Smooth muscle cell (in vitro differentiated cells): ENCODE data around the gene CD274. TPM values are rescaled to one million over a fixed set of nuclear protein-coding genes. Genes with fewer than 3 reads are reported as not detected.
"Not testable (repeated sequence)": the region's sequence is repeated elsewhere in the genome, so short reads cannot be mapped to it uniquely, and the experiment has no call there.

Experiments
- DNase-seq: peaks from one replicate; lab custom pipeline; 2025; ENCODE audit not compliant: unreplicated experiment; lab: John Stamatoyannopoulos, UW
- H2AFZ ChIP-seq: fragments of 200-600 bp; sonication (generic); 2 replicates; pipeline ENCODE4 v1.6.0; 2016; ENCODE audit warnings: antibody characterized with exemption, low read depth, mild to moderate bottlenecking
- H3F3A ChIP-seq: fragments of 200-600 bp; sonication (generic); 2 replicates; pipeline ENCODE4 v1.6.0; 2017; ENCODE audit warnings: antibody characterized with exemption, low read depth
- H3K27ac ChIP-seq: fragments of 200-600 bp; sonication (generic); 2 replicates; pipeline ENCODE4 v1.5.1; 2016; ENCODE audit warnings: low read depth, mild to moderate bottlenecking
- H3K27me3 ChIP-seq: fragments of 200-600 bp; sonication (generic); 2 replicates; pipeline ENCODE4 v1.6.1; 2016; ENCODE audit warnings: low read depth, mild to moderate bottlenecking
- H3K36me3 ChIP-seq: fragments of 200-600 bp; sonication (generic); 2 replicates; pipeline ENCODE4 v1.5.1; 2016; ENCODE audit warnings: low read depth
- H3K4me1 ChIP-seq: fragments of 200-600 bp; sonication (generic); 2 replicates; pipeline ENCODE4 v1.5.1; 2016; ENCODE audit warnings: low read depth
- H3K4me2 ChIP-seq: fragments of 200-600 bp; sonication (generic); 2 replicates; pipeline ENCODE4 v1.6.0; 2016; ENCODE audit warnings: mild to moderate bottlenecking
- H3K4me3 ChIP-seq: fragments of 200-600 bp; sonication (generic); 2 replicates; pipeline ENCODE4 v1.5.1; 2016; ENCODE audit warnings: mild to moderate bottlenecking
- H3K79me2 ChIP-seq: fragments of 200-600 bp; sonication (generic); 2 replicates; pipeline ENCODE4 v1.6.0; 2016; ENCODE audit warnings: low read depth, mild to moderate bottlenecking
- H3K9ac ChIP-seq: fragments of 200-600 bp; sonication (generic); 2 replicates; pipeline ENCODE4 v1.6.0; 2016; ENCODE audit warnings: low read depth
- H3K9me3 ChIP-seq: fragments of 200-600 bp; sonication (generic); replicated peaks from 2 replicates; pipeline ENCODE4 v1.5.1; 2016; ENCODE audit warnings: low read depth
- H4K20me1 ChIP-seq: fragments of 200-600 bp; sonication (generic); 2 replicates; pipeline ENCODE4 v1.6.0; 2016; ENCODE audit warnings: low read depth
- WGBS: methylation state at CpG from one replicate; pipeline ENCODE4 v1.1.7; 2016; ENCODE audit warnings: low lambda C conversion rate; 5-methylcytosine and 5-hydroxymethylcytosine counted together
- polyA plus RNA-seq: library from polyadenylated mRNA; unstranded; fragments of >200 nt; fragmentation: Nextera tagmentation; extraction: Ambion mirVana; gene quantifications from 2 replicates; pipeline ENCODE4 v1.2.1, GENCODE V29; 2016
- total RNA-seq: library from RNA; depleted of rRNA; stranded (reverse); fragments of >200 nt; gene quantifications from 2 replicates; pipeline ENCODE4 v1.2.3, GENCODE V29; 2014
- TF ChIP-seq, protein P1 (sequence below): fragments of 200-600 bp; sonication (generic); IDR thresholded peaks from 2 replicates; pipeline ENCODE4 v1.5.1; 2017; ENCODE audit warnings: borderline replicate concordance, mild to moderate bottlenecking, antibody characterized with exemption; ENCODE audit not compliant: insufficient read depth, poor library complexity, severe bottlenecking

CD274 gene
- total and polyA plus RNA-seq, 2 experiments from 2014 or later: 2.3 to 4.0 TPM

DNA sequence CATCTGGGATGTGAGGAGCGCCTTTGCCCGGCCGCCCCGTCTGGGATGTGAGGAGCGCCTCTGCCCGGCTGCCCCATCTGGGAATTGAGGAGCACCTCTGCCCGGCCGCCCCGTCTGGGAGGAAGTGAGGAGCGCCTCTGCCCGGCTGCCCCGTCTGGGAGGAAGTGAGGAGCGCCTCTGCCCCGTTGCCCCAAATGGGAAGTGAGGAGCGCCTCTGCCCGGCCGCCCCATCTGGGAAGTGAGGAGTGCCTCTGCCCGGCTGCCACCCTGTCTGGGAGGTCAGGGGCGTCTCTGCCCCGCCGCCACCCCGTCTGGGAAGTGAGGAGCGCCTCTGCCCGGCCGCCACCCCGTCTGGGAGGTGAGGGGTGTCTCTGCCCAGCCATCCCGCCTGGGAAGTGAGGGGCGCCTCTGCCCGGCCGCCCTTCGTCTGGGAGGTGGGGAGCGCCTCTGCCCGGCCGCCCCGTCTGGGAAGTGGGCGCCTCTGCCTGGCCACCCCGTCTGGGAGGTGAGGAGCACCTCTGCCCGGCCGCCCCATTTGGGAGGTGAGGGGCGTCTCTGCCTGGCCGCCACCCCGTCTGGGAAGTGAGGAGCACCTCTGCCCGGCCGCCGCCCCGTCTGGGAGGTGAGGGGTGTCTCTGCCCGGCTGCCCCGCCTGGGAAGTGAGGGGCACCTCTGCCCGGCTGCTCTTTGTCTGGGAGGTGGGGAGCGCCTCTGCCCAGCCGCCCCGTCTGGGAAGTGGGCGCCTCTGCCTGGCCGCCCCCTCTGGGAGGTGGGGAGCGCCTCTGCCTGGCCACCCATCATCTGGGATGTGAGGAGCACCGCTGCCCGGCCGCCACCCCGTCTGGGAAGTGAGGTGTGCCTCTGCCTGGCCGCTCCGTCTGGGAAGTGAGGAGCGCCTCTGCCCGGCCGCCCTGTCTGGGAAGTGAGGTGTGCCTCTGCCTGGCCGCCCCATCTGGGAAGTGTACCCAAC is 16.2 kb upstream of the CD274 start:
- not testable (repeated sequence) for H4K20me1 ChIP-seq, H3K27me3 ChIP-seq, H3K4me3 ChIP-seq, H3F3A ChIP-seq, H3K4me1 ChIP-seq, H3K9ac ChIP-seq, H2AFZ ChIP-seq, H3K9me3 ChIP-seq, DNase-seq, H3K79me2 ChIP-seq, H3K4me2 ChIP-seq, H3K36me3 ChIP-seq, H3K27ac ChIP-seq
- WGBS: 98% methylated on average over 61 of the region's 65 CpGs

DNA sequence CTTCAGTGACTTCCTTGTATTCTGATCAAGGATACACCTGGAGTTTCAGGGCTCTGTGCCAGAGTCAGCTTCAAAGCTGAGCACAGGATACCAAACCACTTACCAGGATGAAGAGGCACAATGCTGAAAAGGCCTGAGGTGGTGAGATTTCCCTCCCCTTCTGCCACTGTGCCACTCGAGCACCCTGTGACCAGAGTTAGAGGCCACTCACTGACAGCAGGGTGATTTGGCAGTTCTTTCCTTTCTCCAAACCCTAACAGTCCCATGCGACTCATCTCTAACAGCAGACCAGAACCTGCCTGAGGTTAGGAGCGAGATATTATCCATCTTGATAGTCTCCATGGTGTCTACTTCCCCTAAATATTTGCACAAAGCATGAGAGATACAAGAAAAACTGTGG is 14.4 kb upstream of the CD274 start:
- Histone ChIP-seq H3K4me2 (no peak overlapping the region), H3K4me1 (peaks cover 4% of the 10 kb centered on the region), H3K9ac (no peak overlapping the region), H4K20me1 (no peaks in the 10 kb centered on the region), H3K27ac (no peak overlapping the region), H3K27me3 (no peaks in the 10 kb centered on the region), H2AFZ (no peak overlapping the region), H3K9me3 (no peaks in the 10 kb centered on the region), H3K79me2 (no peaks in the 10 kb centered on the region), H3F3A (no peaks in the 10 kb centered on the region), H3K36me3 (no peaks in the 10 kb centered on the region), H3K4me3 (no peak overlapping the region)
- WGBS: 87% methylated on average over 3 of the region's 3 CpGs
- TF ChIP-seq, protein P1, sequence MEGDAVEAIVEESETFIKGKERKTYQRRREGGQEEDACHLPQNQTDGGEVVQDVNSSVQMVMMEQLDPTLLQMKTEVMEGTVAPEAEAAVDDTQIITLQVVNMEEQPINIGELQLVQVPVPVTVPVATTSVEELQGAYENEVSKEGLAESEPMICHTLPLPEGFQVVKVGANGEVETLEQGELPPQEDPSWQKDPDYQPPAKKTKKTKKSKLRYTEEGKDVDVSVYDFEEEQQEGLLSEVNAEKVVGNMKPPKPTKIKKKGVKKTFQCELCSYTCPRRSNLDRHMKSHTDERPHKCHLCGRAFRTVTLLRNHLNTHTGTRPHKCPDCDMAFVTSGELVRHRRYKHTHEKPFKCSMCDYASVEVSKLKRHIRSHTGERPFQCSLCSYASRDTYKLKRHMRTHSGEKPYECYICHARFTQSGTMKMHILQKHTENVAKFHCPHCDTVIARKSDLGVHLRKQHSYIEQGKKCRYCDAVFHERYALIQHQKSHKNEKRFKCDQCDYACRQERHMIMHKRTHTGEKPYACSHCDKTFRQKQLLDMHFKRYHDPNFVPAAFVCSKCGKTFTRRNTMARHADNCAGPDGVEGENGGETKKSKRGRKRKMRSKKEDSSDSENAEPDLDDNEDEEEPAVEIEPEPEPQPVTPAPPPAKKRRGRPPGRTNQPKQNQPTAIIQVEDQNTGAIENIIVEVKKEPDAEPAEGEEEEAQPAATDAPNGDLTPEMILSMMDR: no peak
- no peak for DNase-seq

DNA sequence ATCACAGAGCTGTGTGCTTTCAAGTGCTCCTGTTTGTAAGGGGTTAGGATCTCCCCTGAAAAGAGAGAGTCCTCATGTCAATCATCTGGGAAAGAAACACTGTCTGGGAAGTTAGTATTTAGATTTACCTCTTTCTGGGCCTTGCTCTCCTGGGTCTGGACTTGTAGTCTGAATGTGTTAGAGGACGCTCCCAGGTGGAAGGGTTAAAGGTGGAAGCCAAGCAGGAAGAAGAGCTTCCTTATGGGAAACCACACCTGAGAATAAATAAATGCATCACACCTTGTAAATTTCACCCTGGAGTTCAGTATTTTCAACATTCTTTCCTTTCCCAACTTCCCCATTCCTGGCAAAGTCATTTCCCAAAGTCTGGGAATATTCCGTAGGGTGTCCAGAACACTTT is 13.9 kb upstream of the CD274 start:
- H3F3A ChIP-seq: no peaks in the 10 kb centered on the region
- no peaks in the 10 kb centered on the region for H4K20me1 ChIP-seq
- peak overlapping the region; percentile 86 for H3K9ac ChIP-seq
- no peak overlapping the region for H2AFZ ChIP-seq
- WGBS: 100% methylated on average over 2 of the region's 2 CpGs
- no peaks in the 10 kb centered on the region for H3K36me3 ChIP-seq
- no peak for DNase-seq
- TF ChIP-seq, protein P1: no peak
- no peaks in the 10 kb centered on the region for H3K79me2 ChIP-seq
- H3K4me1 ChIP-seq: peaks cover 4% of the 10 kb centered on the region
- peak overlapping the region; percentile 93 for H3K27ac ChIP-seq
- peak overlapping the region; percentile 80 for H3K4me2 ChIP-seq
- H3K4me3 ChIP-seq: peak overlapping the region; percentile 56
- no peaks in the 10 kb centered on the region for H3K27me3 ChIP-seq
- H3K9me3 ChIP-seq: no peaks in the 10 kb centered on the region

DNA sequence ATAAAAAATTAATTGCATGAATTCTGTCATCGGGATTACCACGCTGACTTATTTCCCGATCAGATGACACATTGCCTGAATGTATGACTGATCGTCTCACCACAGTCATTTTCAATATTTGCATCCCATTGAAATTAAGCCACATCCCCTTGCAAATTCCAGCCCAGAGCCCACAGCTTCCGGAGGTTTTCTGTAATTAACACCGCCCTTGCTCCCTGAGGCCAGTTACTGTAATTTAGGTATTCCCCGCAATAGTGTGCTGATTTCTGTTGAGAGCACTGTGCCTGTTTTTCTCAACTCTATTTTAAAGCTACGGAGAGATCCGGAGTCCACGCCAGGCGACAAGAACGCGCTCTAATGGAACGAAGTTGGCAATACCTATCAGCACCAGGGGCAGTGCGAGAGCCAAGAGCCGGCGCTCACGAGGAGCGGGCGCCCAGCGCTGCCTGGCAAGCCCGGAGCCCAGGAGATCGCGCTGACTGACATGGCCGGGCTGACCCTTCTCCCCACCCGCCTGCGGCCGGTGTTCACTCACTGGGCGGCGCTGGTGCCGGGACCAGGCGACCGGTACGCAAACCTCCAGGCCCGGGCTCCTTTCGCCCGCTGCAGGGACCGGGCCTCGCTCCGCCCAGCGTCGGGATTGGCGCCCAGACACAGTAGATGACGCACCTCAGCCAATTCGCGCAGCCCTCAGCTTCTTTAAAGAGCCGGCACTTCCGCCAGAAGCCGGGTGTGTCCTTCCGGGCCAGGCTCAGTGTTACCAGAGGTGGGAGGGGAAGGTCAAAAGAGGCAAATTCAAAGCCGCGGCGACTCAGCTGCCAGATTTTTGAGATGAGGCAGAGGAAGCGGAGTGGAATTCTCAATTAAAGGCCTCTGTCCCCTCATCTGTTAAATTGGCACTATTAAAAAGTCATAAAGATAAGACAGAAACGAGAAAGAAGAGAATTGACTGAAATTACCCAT is 12.8 kb upstream of the CD274 start, which contains the start of gene PLGRKT:
Gene PLGRKT (minus strand): TSS at position 672 of the 963 bp plus-strand sequence. CDS start 5,948 bp downstream, outside the sequence.
- peak within 1 kb of the TSS; percentile 80 for H3K4me2 ChIP-seq
- H3K4me1 ChIP-seq: peaks cover 4% of the 10 kb centered on the region
- H4K20me1 ChIP-seq: no peaks in the 10 kb centered on the region
- H3K9me3 ChIP-seq: no peaks in the 10 kb centered on the region
- no peaks in the 10 kb centered on the region for H3K36me3 ChIP-seq
- H3F3A ChIP-seq: no peaks in the 10 kb centered on the region
- peak within 1 kb of the TSS; percentile 53 for H2AFZ ChIP-seq
- peak within 1 kb of the TSS; percentile 86 for H3K9ac ChIP-seq
- no peaks in the 10 kb centered on the region for H3K27me3 ChIP-seq
- TF ChIP-seq, protein P1: no peak
- no peaks in the 10 kb centered on the region for H3K79me2 ChIP-seq
- H3K27ac ChIP-seq: peak within 1 kb of the TSS; percentile 93
- H3K4me3 ChIP-seq: peak within 1 kb of the TSS; percentile 56
- peak; percentile 64 for DNase-seq
- WGBS: 1% methylated on average over 54 of the region's 55 CpGs
